ENCODE data around the gene CCT6B. TPM values are rescaled to one million over a fixed set of nuclear protein-coding genes. Genes with fewer than 3 reads are reported as not detected.

The CCT6B gene
- total and polyA plus RNA-seq, 2 of the 4 experiments (the other 2 are of a cell fraction), result 0.72 to 1.1 TPM

DNA sequence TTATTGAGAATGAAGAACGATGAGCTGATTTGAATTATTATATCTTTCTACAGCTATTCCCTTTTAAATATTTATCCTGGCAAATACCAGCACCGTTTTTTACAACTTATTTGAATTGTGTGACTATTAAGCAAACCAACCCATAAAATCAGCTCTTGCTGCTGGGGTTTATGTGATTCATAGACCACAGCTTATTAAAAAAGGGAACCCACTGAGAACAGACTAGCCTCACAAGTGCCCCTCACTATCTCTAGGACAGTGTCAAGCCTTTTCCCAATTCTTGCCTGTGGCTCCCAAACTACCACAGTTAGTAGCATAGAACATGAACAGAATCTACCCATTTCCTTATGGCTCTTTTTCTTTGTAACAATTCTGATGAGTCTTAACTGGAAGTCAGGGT lies 12.9 kb upstream of the CCT6B start:
- CTCF ChIA-PET, result no interaction called here
- in situ Hi-C loops (cut with MboI; ENCODE audit: low sequenced_read_pairs), result no loop called here
- WGBS, 2 experiments (ENCODE audit: extremely low coverage in 2 of 2, insufficient read length in 1 of 2), result no CpG with 5 or more reads among the region's 2 CpGs

More for the DNA sequence above, 12.9 kb upstream of the CCT6B start:
- Histone ChIP-seq H2AK9ac (replicated peaks; ENCODE audit: low read depth, low read length, poor library complexity) (no peak overlapping the region), H3K9me1 (ENCODE audit: insufficient read depth, low read length) (no peaks in the 10 kb centered on the region; the same call in 1 of the 2 replicates), H2AFZ (replicated peaks; ENCODE audit: low read length, poor library complexity) (no peak overlapping the region), H3K4ac (ENCODE audit: low read depth, low read length) (no peak overlapping the region), H3K27me3 (ENCODE audit: control insufficient read depth, insufficient read depth, low read length) (no peaks in the 10 kb centered on the region), H2BK120ac (ENCODE audit: low read depth, low read length) (no peak overlapping the region), H2BK5ac (ENCODE audit: low read depth, low read length, poor library complexity, severe bottlenecking) (no peak overlapping the region), H4K20me1 (ENCODE audit: insufficient read depth, low read length) (no peaks in the 10 kb centered on the region), H3K9ac (ENCODE audit: low read depth, low read length) (no peak overlapping the region), H3K27ac (ENCODE audit: insufficient read depth, low read length) (no peak overlapping the region), H2AK5ac (ENCODE audit: low read depth, low read length) (no peak overlapping the region), H3K4me1 (ENCODE audit: control insufficient read depth, insufficient read depth, low read length) (no peaks in the 10 kb centered on the region), H2BK20ac (ENCODE audit: low read depth, low read length) (no peak overlapping the region), H4K5ac (ENCODE audit: low read depth, low read length) (no peak overlapping the region), H4K91ac (ENCODE audit: insufficient read depth, low read depth, low read length) (no peak overlapping the region), H3K18ac (ENCODE audit: low read depth, low read length) (no peak overlapping the region), H3K4me2 (ENCODE audit: low read depth, low read length) (no peak overlapping the region), H3K56ac (ENCODE audit: extremely low read depth, insufficient read depth, low read length) (no peak overlapping the region), H3K79me1 (ENCODE audit: low read depth in 1 of 2, low read length in 2 of 2) (peaks cover 0 to 2% of the 10 kb centered on the region in 2 experiments; a peak in 1 of 4 replicates), H3K36me3 (ENCODE audit: control insufficient read depth, insufficient read depth, low read length) (no peaks in the 10 kb centered on the region; the same call in 1 of the 2 replicates), H3K23ac (ENCODE audit: low read depth, low read length) (no peak overlapping the region), H3K9me3 (ENCODE audit: control insufficient read depth, insufficient read depth, low read length) (no peaks in the 10 kb centered on the region), H2BK15ac (ENCODE audit: low read depth, low read length) (no peak overlapping the region), H3K4me3 (ENCODE audit: insufficient read depth, low read depth, low read length) (no peak overlapping the region), H4K8ac (ENCODE audit: low read depth in 2 of 2, low read length in 2 of 2) (no peak overlapping the region), H3K14ac (replicated peaks; ENCODE audit: low read depth, low read length) (no peak overlapping the region)
- no peak for ATAC-seq (ENCODE audit: low read depth)
- intact Hi-C loops (cut with micrococcal nuclease), result no loop called here
- TF ChIP-seq, protein P1, sequence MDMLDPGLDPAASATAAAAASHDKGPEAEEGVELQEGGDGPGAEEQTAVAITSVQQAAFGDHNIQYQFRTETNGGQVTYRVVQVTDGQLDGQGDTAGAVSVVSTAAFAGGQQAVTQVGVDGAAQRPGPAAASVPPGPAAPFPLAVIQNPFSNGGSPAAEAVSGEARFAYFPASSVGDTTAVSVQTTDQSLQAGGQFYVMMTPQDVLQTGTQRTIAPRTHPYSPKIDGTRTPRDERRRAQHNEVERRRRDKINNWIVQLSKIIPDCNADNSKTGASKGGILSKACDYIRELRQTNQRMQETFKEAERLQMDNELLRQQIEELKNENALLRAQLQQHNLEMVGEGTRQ (IDR thresholded peaks at IDR 0.05; ENCODE audit: low read depth, low read length), result no peak
- TF ChIP-seq MAFK (IDR thresholded peaks at IDR 0.05; ENCODE audit: low read depth, low read length), result no peak
- TF ChIP-seq CHD1 (IDR thresholded peaks at IDR 0.05; ENCODE audit: low read depth, low read length), result no peak
- no peak for TF ChIP-seq NFE2L2 (IDR thresholded peaks at IDR 0.05; ENCODE audit: low read depth, low read length)
- TF ChIP-seq SMC3 (IDR thresholded peaks at IDR 0.05; ENCODE audit: low read depth, low read length), result no peak
- TF ChIP-seq RCOR1 (IDR thresholded peaks at IDR 0.05; ENCODE audit: insufficient replicate concordance, low read length), result no peak
- no peak for TF ChIP-seq CEBPB (IDR thresholded peaks at IDR 0.05; ENCODE audit: low read depth, low read length)
- TF ChIP-seq FOS (IDR thresholded peaks at IDR 0.05; ENCODE audit: low read depth, low read length), result no peak
- TF ChIP-seq POLR2A (IDR thresholded peaks at IDR 0.05; ENCODE audit: low read depth, low read length), result no peak
- no peak for TF ChIP-seq BHLHE40 (IDR thresholded peaks at IDR 0.05; ENCODE audit: low read depth, low read length)
- TF ChIP-seq MAZ (IDR thresholded peaks at IDR 0.05; ENCODE audit: borderline replicate concordance, low read depth, low read length), result no peak
- TF ChIP-seq MXI1 (IDR thresholded peaks at IDR 0.05; ENCODE audit: borderline replicate concordance, low read depth, low read length), result no peak
- TF ChIP-seq, protein P2, sequence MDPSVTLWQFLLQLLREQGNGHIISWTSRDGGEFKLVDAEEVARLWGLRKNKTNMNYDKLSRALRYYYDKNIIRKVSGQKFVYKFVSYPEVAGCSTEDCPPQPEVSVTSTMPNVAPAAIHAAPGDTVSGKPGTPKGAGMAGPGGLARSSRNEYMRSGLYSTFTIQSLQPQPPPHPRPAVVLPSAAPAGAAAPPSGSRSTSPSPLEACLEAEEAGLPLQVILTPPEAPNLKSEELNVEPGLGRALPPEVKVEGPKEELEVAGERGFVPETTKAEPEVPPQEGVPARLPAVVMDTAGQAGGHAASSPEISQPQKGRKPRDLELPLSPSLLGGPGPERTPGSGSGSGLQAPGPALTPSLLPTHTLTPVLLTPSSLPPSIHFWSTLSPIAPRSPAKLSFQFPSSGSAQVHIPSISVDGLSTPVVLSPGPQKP (IDR thresholded peaks at IDR 0.05; ENCODE audit: borderline replicate concordance, low read depth, low read length), result no peak
- no peak for TF ChIP-seq RAD21 (IDR thresholded peaks at IDR 0.05; ENCODE audit: low read length)
- DNase-seq, result no peak
- dilution Hi-C loops (cut with HindIII; ENCODE audit: low sequenced_read_pairs, unreplicated experiment), result no loop called here
- BruUV-seq (replicated peaks), result no TSS peak
- POLR2A ChIA-PET (ENCODE audit: unreplicated experiment), result no interaction called here

All from IMR-90 (cell line).